SKM-1 (cell line): ENCODE measurements around the gene SPRED2.
"Not testable (repeated sequence)": the region's sequence is repeated elsewhere in the genome, so short reads cannot be mapped to it uniquely, and the experiment has no call there.

ENCODE experiments used
- DNase-seq: peaks from one replicate; lab custom pipeline; 2025; ENCODE audit not compliant: unreplicated experiment; lab: John Stamatoyannopoulos, UW

The SPRED2 gene

GRCh38 chr2:65349863-65350262 is 82.5 kb downstream of the SPRED2 start:
- no peak for DNase-seq

GRCh38 chr2:65347913-65348312 is 84.5 kb downstream of the SPRED2 start:
- no peak for DNase-seq

GRCh38 chr2:65345631-65346030 is 86.8 kb downstream of the SPRED2 start:
- DNase-seq: no peak

- no peak for DNase-seq
Observed at GRCh38 chr2:65344689-65345088, 87.7 kb downstream of the SPRED2 start.

GRCh38 chr2:65344182-65344581 is 88.2 kb downstream of the SPRED2 start:
- no peak for DNase-seq

GRCh38 chr2:65343386-65343785 is 89.0 kb downstream of the SPRED2 start:
- DNase-seq: no peak

- DNase-seq: no peak
Observed at GRCh38 chr2:65340898-65341681, 91.3 kb downstream of the SPRED2 start.

GRCh38 chr2:65339648-65340047 is 92.8 kb downstream of the SPRED2 start:
- no peak for DNase-seq

GRCh38 chr2:65338830-65339495 is 93.4 kb downstream of the SPRED2 start:
- DNase-seq: not testable (repeated sequence)

GRCh38 chr2:65337915-65338314 is 94.5 kb downstream of the SPRED2 start:
- DNase-seq: not testable (repeated sequence)

- no peak for DNase-seq
Observed at GRCh38 chr2:65334714-65335113, 97.7 kb downstream of the SPRED2 start.

GRCh38 chr2:65331336-65332025 is 100.9 kb downstream of the SPRED2 start:
- no peak for DNase-seq

GRCh38 chr2:65329525-65329924 is 102.9 kb downstream of the SPRED2 start:
- no peak for DNase-seq

- DNase-seq: no peak
Observed at GRCh38 chr2:65326276-65326675, 106.1 kb downstream of the SPRED2 start.

- no peak for DNase-seq
Observed at GRCh38 chr2:65325066-65325465, 107.3 kb downstream of the SPRED2 start.

GRCh38 chr2:65320946-65321345 is 111.5 kb downstream of the SPRED2 start:
- DNase-seq: no peak

- no peak for DNase-seq
Observed at GRCh38 chr2:65320042-65320725, 112.2 kb downstream of the SPRED2 start.

GRCh38 chr2:65319674-65320041 is 112.7 kb downstream of the SPRED2 start:
- DNase-seq: no peak

- no peak for DNase-seq
Observed at GRCh38 chr2:65319072-65319673, 113.2 kb downstream of the SPRED2 start.

GRCh38 chr2:65317841-65318240 is 114.6 kb downstream of the SPRED2 start:
- no peak for DNase-seq

- DNase-seq: not testable (repeated sequence)
Observed at GRCh38 chr2:65317351-65317750, 115.0 kb downstream of the SPRED2 start.
